Measurements from ENCODE around the gene BACE2. TPM values are rescaled to one million over a fixed set of nuclear protein-coding genes. Genes with fewer than 3 reads are reported as not detected.

BACE2 gene
- total RNA-seq, 1 donor from 2014 or later, result 20.9 TPM

GRCh38 chr21:41142051-41142795, 25.7 kb upstream of the BACE2 start:
- Histone ChIP-seq H3K36me3 (no peaks in the 10 kb centered on the region), H3K27me3 (no peaks in the 10 kb centered on the region), H3K4me1 (peaks cover 7% of the 10 kb centered on the region), H3K27ac (no peak overlapping the region), H3K4me3 (no peak overlapping the region), H3K9me3 (no peaks in the 10 kb centered on the region)
- intact Hi-C loops (cut with DNase I), result no loop called here
- no peak for TF ChIP-seq CTCF (IDR thresholded peaks at IDR 0.05)
- DNase-seq (no peak), ATAC-seq (peak; percentile 51)

DNA sequence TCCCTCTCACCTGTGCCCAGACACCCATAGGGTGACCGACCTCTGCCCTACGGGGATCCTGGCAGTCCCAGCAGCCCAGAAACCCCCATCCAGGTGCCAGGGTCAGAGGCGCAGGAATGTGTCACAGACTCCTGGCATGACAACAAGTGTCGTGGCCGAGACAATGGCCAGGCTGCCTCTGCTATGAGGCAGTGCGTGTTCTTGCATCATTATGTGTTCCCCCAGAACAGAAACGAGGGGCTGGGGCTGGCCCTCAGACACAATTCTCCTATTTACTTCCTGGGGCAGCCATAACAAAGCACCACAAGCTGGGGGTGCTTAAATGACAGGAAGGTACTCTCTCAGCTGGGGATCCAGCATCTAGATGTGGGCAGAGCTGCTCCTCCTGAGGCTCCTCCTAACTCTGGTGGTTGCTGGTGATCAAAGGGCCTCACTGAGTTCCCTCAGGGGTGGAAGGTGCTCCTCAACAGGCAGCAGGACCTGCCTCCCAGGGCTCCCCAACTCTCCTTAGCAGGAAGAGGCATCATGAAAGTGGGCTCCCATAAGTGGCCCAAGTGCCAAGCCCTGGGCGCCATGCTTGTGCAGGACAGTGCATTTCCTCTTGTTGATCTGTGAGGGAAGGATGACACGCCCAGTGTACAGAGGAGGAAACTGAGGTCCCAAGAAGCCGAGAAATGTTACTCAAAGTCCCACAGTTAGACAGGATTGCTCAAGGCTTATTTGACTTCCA, 24.2 kb upstream of the BACE2 start:
- intact Hi-C loops (cut with DNase I), result no loop called here
- ATAC-seq (no peak), DNase-seq (no peak)
- Histone ChIP-seq H3K9me3 (no peaks in the 10 kb centered on the region), H3K27ac (no peak overlapping the region), H3K27me3 (no peaks in the 10 kb centered on the region), H3K4me3 (no peak overlapping the region), H3K4me1 (peaks cover 7% of the 10 kb centered on the region), H3K36me3 (no peaks in the 10 kb centered on the region)
- TF ChIP-seq CTCF (IDR thresholded peaks at IDR 0.05), result no peak

DNA sequence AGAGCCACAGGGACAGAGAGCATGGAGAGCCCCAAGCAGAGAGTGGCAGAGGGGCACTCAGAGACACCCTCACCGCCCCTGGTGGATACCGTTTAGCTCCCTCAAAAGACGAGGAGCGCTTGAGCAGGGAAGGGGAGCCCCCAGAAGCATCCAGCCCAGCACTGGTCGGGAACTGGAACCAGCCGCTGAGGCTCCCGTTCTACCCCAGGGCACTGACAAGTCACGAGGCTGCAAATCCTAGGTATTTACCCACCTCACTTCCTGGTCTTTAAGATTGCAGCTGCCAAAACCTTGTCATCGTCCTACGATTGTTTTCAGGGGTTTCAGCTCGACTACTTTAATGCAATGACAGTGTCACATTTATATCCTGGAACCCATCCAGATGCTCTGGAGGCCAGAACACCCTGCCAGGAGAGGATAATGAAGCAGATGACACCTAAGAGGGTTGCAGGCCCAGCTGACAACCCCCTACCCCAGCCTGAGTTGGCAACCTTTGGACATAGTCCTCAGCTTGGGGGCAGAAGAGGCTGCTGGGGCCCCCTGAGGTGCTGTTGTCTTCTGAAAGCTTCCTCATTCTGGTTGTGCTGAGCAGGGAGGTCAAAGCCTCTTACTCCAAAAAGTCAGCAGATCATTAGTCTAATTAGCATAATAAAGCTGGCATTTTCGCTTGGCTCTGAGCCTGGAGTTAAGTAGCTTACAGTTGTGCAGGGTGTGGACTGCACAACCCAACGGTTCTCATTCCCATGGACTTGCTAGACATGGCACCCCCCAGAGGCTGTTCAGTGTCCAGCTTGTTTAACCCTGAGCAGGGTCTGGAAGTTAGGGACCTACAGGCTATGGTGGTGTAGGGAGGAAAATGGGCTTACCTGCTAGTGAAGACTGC, 20.6 kb upstream of the BACE2 start:
- DNase-seq, result no peak

DNA sequence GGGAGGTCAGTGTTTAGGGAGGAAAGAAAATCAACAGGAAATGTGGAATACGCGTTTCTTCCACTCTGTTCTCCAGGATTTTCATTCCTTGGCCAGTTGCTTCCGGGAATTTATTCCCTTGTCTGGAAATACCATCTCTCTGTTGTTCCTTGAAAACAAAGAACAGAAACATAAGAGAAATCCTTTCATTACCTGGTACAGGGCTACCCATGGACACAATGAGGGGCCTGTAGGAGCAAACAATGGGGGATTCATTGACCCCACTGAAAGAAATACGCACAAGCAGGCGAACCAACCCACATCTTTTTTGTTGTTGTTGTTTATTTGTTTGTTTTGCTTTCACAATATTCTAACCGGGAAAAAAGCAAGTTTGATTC, 20.0 kb upstream of the BACE2 start:
- intact Hi-C loops (cut with DNase I), result no loop called here
- TF ChIP-seq CTCF (IDR thresholded peaks at IDR 0.05), result no peak
- H3K9me3 ChIP-seq, result no peaks in the 10 kb centered on the region
- no peaks in the 10 kb centered on the region for H3K27me3 ChIP-seq
- no peaks in the 10 kb centered on the region for H3K4me1 ChIP-seq
- no peak overlapping the region for H3K4me3 ChIP-seq
- H3K36me3 ChIP-seq, result no peaks in the 10 kb centered on the region
- ATAC-seq (no peak), DNase-seq (no peak)
- H3K27ac ChIP-seq, result no peak overlapping the region

More for the DNA sequence above, 20.6 kb upstream of the BACE2 start:
- Histone ChIP-seq H3K27me3 (no peaks in the 10 kb centered on the region), H3K27ac (no peak overlapping the region), H3K9me3 (no peaks in the 10 kb centered on the region), H3K36me3 (no peaks in the 10 kb centered on the region), H3K4me1 (no peaks in the 10 kb centered on the region), H3K4me3 (no peak overlapping the region)
- TF ChIP-seq CTCF (IDR thresholded peaks at IDR 0.05), result no peak
- no peak for ATAC-seq
- intact Hi-C loops (cut with DNase I), result no loop called here

- no peaks in the 10 kb centered on the region for H3K4me1 ChIP-seq
- no peaks in the 10 kb centered on the region for H3K9me3 ChIP-seq
- H3K36me3 ChIP-seq, result no peaks in the 10 kb centered on the region
- H3K27ac ChIP-seq, result no peak overlapping the region
- intact Hi-C loops (cut with DNase I), result no loop called here
- no peaks in the 10 kb centered on the region for H3K27me3 ChIP-seq
- ATAC-seq (no peak), DNase-seq (no peak)
- no peak for TF ChIP-seq CTCF (IDR thresholded peaks at IDR 0.05)
- H3K4me3 ChIP-seq, result no peak overlapping the region
These were observed 19.2 kb upstream of the BACE2 start for GRCh38 chr21:41148798-41149197.
